ENCODE measurements around the gene SNX32.

Gene SNX32

DNA sequence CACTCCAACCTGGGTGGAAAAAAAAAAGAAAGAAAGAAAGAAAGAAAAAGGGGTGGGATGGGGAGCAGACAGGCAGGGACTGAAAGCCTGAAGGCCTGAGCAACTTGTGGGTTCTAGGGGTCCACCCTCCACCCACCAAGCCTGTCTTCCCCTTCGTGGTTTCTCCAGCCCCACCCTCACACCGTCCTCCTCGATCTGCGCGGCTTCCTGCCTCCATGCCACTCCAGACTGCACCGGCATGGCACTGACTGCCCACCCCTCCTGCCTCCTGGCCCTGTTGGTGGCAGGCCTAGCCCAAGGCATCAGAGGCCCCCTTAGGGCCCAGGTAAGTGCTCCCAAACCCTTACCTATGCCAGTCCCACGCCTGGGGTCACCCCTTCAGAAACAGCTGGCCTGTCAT is 45.9 kb downstream of the SNX32 start, which contains the start of gene CTSW:
CTSW (plus strand) TSS at position 221 of the 400 bp plus-strand sequence; CDS start at position 239, 18 bp downstream.
- no peaks in the 10 kb centered on the region for H3K27me3 ChIP-seq (ENCODE audit: control insufficient read depth, insufficient read depth, low read length)
- H3K9ac ChIP-seq (ENCODE audit: low read depth, low read length) = no peak within 1 kb of the TSS
- H3K4me1 ChIP-seq (ENCODE audit: control insufficient read depth, insufficient read depth, low read length) = peaks cover 10% of the 10 kb centered on the region
- no peak within 1 kb of the TSS for H3K4me3 ChIP-seq (ENCODE audit: low read length)
- H3K36me3 ChIP-seq (ENCODE audit: insufficient read depth, low read length) = peaks cover 32% of the 10 kb centered on the region
- no peaks in the 10 kb centered on the region for H3K9me3 ChIP-seq (replicated peaks; ENCODE audit: low read length)
- no peak within 1 kb of the TSS for H3K4me2 ChIP-seq (ENCODE audit: low read length)

DNA sequence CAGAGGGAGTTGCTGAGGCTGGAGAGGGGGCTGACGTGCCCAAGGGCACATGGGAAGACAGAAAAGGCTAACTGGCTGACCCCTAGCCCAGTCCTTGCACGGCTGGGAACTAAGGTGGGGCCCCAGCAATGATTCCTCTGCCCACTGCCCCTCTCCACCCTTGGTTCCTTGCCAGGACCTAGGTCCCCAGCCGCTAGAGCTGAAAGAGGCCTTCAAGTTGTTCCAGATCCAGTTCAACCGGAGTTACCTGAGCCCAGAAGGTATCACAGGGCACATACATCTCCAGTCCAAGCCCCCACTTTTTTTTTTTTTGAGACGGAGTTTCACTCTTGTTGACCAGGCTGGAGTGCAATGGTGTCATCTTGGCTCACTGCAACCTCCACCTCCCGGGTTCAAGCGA is 46.3 kb downstream of the SNX32 start:
- H3K4me2 ChIP-seq (ENCODE audit: low read length) = no peak overlapping the region
- H3K4me3 ChIP-seq (ENCODE audit: low read length) = no peak overlapping the region
- H3K36me3 ChIP-seq (ENCODE audit: insufficient read depth, low read length) = peaks cover 35% of the 10 kb centered on the region
- peaks cover 14% of the 10 kb centered on the region for H3K4me1 ChIP-seq (ENCODE audit: control insufficient read depth, insufficient read depth, low read length)
- no peaks in the 10 kb centered on the region for H3K9me3 ChIP-seq (replicated peaks; ENCODE audit: low read length)
- no peaks in the 10 kb centered on the region for H3K27me3 ChIP-seq (ENCODE audit: control insufficient read depth, insufficient read depth, low read length)
- H3K9ac ChIP-seq (ENCODE audit: low read depth, low read length) = no peak overlapping the region

DNA sequence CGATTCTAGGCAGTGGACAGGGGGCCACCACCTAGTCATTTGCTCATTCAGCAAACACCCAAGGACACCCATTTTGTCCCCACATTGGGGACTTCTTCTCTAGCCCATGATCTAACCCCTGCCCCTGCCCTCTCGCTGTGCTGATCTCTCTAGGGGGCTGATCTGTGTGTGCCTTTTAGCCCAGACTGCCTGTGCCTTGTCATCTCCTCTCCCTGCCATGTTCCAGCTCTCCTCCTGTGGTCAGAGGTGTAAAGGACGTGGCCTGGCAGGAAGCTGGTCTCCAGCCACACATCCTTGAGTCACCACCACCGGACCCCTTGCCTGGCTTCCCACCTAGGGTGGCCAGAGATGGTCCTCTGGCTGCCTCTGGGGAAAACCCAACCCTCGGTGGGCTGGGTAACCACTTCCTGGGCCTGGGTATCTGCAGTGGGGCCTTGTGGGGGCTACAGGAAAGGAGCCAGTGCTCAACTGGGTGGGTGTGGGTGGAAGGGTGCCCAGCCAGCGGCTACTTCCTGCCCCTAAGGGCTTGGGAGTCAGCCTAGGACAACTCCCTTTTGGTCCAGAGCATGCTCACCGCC is 47.2 kb downstream of the SNX32 start:
- Histone ChIP-seq H3K36me3 (ENCODE audit: insufficient read depth, low read length) (peaks cover 44% of the 10 kb centered on the region), H3K9me3 (replicated peaks; ENCODE audit: low read length) (no peaks in the 10 kb centered on the region), H3K4me3 (ENCODE audit: low read length) (no peak overlapping the region), H3K27me3 (ENCODE audit: control insufficient read depth, insufficient read depth, low read length) (no peaks in the 10 kb centered on the region), H3K4me2 (ENCODE audit: low read length) (no peak overlapping the region), H3K9ac (ENCODE audit: low read depth, low read length) (no peak overlapping the region), H3K4me1 (ENCODE audit: control insufficient read depth, insufficient read depth, low read length) (peaks cover 14% of the 10 kb centered on the region)

GRCh38 chr11:65882120-65883057 is 48.6 kb downstream of the SNX32 start:
- Histone ChIP-seq H3K27me3 (ENCODE audit: control insufficient read depth, insufficient read depth, low read length) (no peaks in the 10 kb centered on the region), H3K4me3 (ENCODE audit: low read length) (no peak overlapping the region), H3K36me3 (ENCODE audit: insufficient read depth, low read length) (peaks cover 47% of the 10 kb centered on the region), H3K4me2 (ENCODE audit: low read length) (no peak overlapping the region), H3K9ac (ENCODE audit: low read depth, low read length) (no peak overlapping the region), H3K9me3 (replicated peaks; ENCODE audit: low read length) (no peaks in the 10 kb centered on the region), H3K4me1 (ENCODE audit: control insufficient read depth, insufficient read depth, low read length) (peaks cover 25% of the 10 kb centered on the region)

- Histone ChIP-seq H3K4me1 (ENCODE audit: control insufficient read depth, insufficient read depth, low read length) (peaks cover 28% of the 10 kb centered on the region), H3K36me3 (ENCODE audit: insufficient read depth, low read length) (peaks cover 47% of the 10 kb centered on the region), H3K9ac (ENCODE audit: low read depth, low read length) (no peak overlapping the region)
Observed at GRCh38 chr11:65883058-65883761, 49.4 kb downstream of the SNX32 start.

DNA sequence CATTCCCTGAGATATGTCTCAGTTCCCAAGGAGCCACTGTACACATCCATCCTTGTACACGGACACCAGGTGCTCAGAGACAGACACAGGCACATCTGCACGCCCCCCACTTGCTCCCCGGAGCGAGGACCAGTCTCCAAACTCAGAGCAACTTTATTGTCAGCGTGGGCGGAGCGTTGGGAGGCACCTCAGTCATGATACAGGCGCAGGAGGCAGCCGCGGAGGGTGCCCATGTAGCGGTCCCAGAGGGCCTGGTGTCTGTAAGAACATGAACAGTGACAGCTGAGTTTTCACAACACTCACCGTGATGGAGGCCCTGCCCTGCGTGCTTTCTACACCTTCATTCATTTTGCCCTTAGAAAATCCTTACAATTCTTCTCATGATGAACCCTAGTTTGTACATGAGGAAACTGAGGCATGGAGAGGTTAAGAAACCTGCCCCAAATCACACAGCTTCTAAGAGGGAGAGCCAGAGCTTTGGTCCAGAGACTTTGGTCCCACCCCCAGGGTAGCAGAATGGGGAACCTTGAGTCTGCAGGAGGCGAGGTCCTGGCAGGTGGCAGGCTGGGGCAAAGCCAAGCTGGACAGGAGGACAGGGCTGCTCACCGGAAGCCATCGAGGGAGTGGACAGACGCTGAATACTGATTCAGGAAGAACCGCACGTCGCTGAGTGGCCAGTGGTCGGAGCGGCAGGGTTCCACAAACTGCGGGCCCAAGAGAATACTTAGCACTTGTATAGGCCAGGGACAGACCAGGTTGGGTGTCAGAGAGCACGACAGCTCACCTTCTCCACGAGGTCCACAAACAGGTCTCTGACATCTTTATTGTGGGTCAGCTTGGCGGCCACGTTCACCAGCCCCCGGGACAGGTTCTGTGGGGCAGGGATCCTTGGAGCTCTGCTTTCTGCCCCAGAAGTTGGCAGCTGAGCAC is 50.3 kb downstream of the SNX32 start:
- peak overlapping the region; percentile 7 for H3K4me2 ChIP-seq (ENCODE audit: low read length)
- H3K4me3 ChIP-seq (ENCODE audit: low read length) = no peak overlapping the region
- no peaks in the 10 kb centered on the region for H3K9me3 ChIP-seq (replicated peaks; ENCODE audit: low read length)
- no peak overlapping the region for H3K9ac ChIP-seq (ENCODE audit: low read depth, low read length)
- no peaks in the 10 kb centered on the region for H3K27me3 ChIP-seq (ENCODE audit: control insufficient read depth, insufficient read depth, low read length)
- H3K36me3 ChIP-seq (ENCODE audit: insufficient read depth, low read length) = peaks cover 47% of the 10 kb centered on the region
- H3K4me1 ChIP-seq (ENCODE audit: control insufficient read depth, insufficient read depth, low read length) = peaks cover 33% of the 10 kb centered on the region

More at GRCh38 chr11:65883058-65883761, 49.4 kb downstream of the SNX32 start:
- Histone ChIP-seq H3K9me3 (replicated peaks; ENCODE audit: low read length) (no peaks in the 10 kb centered on the region), H3K27me3 (ENCODE audit: control insufficient read depth, insufficient read depth, low read length) (no peaks in the 10 kb centered on the region), H3K4me3 (ENCODE audit: low read length) (no peak overlapping the region), H3K4me2 (ENCODE audit: low read length) (no peak overlapping the region)

DNA sequence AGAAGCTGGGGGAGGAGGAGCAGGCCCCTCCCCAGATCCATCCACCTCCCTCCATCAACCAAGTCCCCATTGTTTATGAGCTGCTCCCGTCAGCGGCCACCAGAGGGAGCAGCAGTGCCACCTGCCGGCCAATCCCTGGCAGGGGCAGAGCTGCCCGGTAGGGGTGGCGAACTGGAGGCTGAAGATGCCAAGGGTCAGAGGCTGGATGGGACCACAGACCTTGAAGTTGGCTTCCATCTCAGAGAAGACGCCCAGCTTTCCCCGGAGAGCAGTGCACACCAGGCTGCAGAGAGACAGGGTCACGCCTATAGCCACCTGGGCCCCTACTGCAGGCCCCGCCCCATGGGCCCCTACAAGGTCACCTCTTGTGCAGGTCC is 50.9 kb downstream of the SNX32 start:
- no peak overlapping the region for H3K4me3 ChIP-seq (ENCODE audit: low read length)
- H3K4me2 ChIP-seq (ENCODE audit: low read length) = peak overlapping the region; percentile 7
- H3K27me3 ChIP-seq (ENCODE audit: control insufficient read depth, insufficient read depth, low read length) = no peaks in the 10 kb centered on the region
- H3K36me3 ChIP-seq (ENCODE audit: insufficient read depth, low read length) = peaks cover 47% of the 10 kb centered on the region
- H3K4me1 ChIP-seq (ENCODE audit: control insufficient read depth, insufficient read depth, low read length) = peaks cover 39% of the 10 kb centered on the region
- H3K9me3 ChIP-seq (replicated peaks; ENCODE audit: low read length) = no peaks in the 10 kb centered on the region
- no peak overlapping the region for H3K9ac ChIP-seq (ENCODE audit: low read depth, low read length)

- H3K4me1 ChIP-seq (ENCODE audit: control insufficient read depth, insufficient read depth, low read length) = peaks cover 45% of the 10 kb centered on the region
- no peaks in the 10 kb centered on the region for H3K27me3 ChIP-seq (ENCODE audit: control insufficient read depth, insufficient read depth, low read length)
- H3K9ac ChIP-seq (ENCODE audit: low read depth, low read length) = no peak overlapping the region
- no peak overlapping the region for H3K4me2 ChIP-seq (ENCODE audit: low read length)
- H3K4me3 ChIP-seq (ENCODE audit: low read length) = no peak overlapping the region
- no peaks in the 10 kb centered on the region for H3K9me3 ChIP-seq (replicated peaks; ENCODE audit: low read length)
- H3K36me3 ChIP-seq (ENCODE audit: insufficient read depth, low read length) = peaks cover 47% of the 10 kb centered on the region
Observed at GRCh38 chr11:65885231-65885630, 51.5 kb downstream of the SNX32 start.

- H3K4me1 ChIP-seq (ENCODE audit: control insufficient read depth, insufficient read depth, low read length) = peaks cover 44% of the 10 kb centered on the region
- peaks cover 47% of the 10 kb centered on the region for H3K36me3 ChIP-seq (ENCODE audit: insufficient read depth, low read length)
- no peaks in the 10 kb centered on the region for H3K9me3 ChIP-seq (replicated peaks; ENCODE audit: low read length)
- H3K27me3 ChIP-seq (ENCODE audit: control insufficient read depth, insufficient read depth, low read length) = no peaks in the 10 kb centered on the region
- H3K9ac ChIP-seq (ENCODE audit: low read depth, low read length) = no peak overlapping the region
- H3K4me3 ChIP-seq (ENCODE audit: low read length) = no peak overlapping the region
- no peak overlapping the region for H3K4me2 ChIP-seq (ENCODE audit: low read length)
Observed at GRCh38 chr11:65885808-65886536, 52.2 kb downstream of the SNX32 start.

Measured in skeletal muscle satellite cell (primary cell).